Activated CD8-positive, alpha-beta T cell treated with anti-CD3 and anti-CD28 coated beads for 36 hours (primary cell): ENCODE data around the gene C4BPA. TPM values are rescaled to one million over a fixed set of nuclear protein-coding genes. Genes with fewer than 3 reads are reported as not detected.

Source experiments
- ATAC-seq: fragments of 200-7000 bp; cut with Tn5 transposase; one replicate; pipeline ENCODE4 v1.10.0; 2021; ENCODE audit warnings: mild to moderate bottlenecking, moderate library complexity
- CTCF ChIA-PET: fragments of 350-600 bp; sonication (Branson Sonifier 250); formaldehyde crosslinking; loops from one replicate; lab custom pipeline; 2021; ENCODE audit warnings: antibody characterized with exemption; lab: Charles Lee
- POLR2A ChIA-PET: fragments of 350-600 bp; sonication (Branson Sonifier 250); formaldehyde crosslinking; loops from one replicate; lab custom pipeline; 2021; ENCODE audit warnings: antibody characterized with exemption; lab: Charles Lee
- DNase-seq: peaks from one replicate; pipeline ENCODE4 v3.0.0-alpha.2; 2020
- H3K27ac Mint-ChIP-seq: one replicate; pipeline ENCODE4 v1.8.0; 2021; ENCODE audit warnings: mild to moderate bottlenecking, mixed read lengths
- H3K27me3 Mint-ChIP-seq: one replicate; pipeline ENCODE4 v1.8.0; 2021; ENCODE audit warnings: mixed read lengths
- H3K36me3 Mint-ChIP-seq: one replicate; pipeline ENCODE4 v1.8.0; 2021; ENCODE audit warnings: low read depth, mixed read lengths
- H3K4me1 Mint-ChIP-seq: one replicate; pipeline ENCODE4 v1.8.0; 2021; ENCODE audit warnings: low read depth, mixed read lengths
- H3K4me3 Mint-ChIP-seq: one replicate; pipeline ENCODE4 v1.8.0; 2021; ENCODE audit warnings: mild to moderate bottlenecking, moderate library complexity, mixed read lengths
- H3K9me3 Mint-ChIP-seq: one replicate; pipeline ENCODE4 v1.8.0; 2021; ENCODE audit warnings: mixed read lengths
- CTCF ChIP-seq: fragments of 200-600 bp; IDR thresholded peaks from one replicate; pipeline ENCODE4 v1.8.0; 2022; ENCODE audit warnings: antibody characterized with exemption, mild to moderate bottlenecking
- intact Hi-C: fragments of 100-400 bp; cut with micrococcal nuclease; formaldehyde crosslinking; loops from one replicate; pipeline ENCODE4 v1.10.0; 2022
- total RNA-seq, 2 experiments: library from RNA; stranded (reverse); gene quantifications; one replicate each; pipeline ENCODE4 v1.2.3, GENCODE V29; 2021

Gene C4BPA
- total RNA-seq, 2 experiments from 2014 or later, result not detected

GRCh38 chr1:207101720-207102119, 2.3 kb upstream of the C4BPA start:
- intact Hi-C loops, result no loop called here
- ATAC-seq (no peak), DNase-seq (no peak)
- ChIA-PET CTCF (interaction anchor here (1.0 to 1.8 kb wide), 2 partner anchors 23 to 303 kb away, joined by 3 to 6 read pairs; no protein-coding TSS in a partner anchor), POLR2A (no interaction called here)
- peaks cover 13% of the 10 kb centered on the region for H3K4me1 Mint-ChIP-seq
- H3K27me3 Mint-ChIP-seq, result peaks cover 9% of the 10 kb centered on the region
- H3K4me3 Mint-ChIP-seq, result no peak overlapping the region
- H3K9me3 Mint-ChIP-seq, result peaks cover 7% of the 10 kb centered on the region
- TF ChIP-seq CTCF, result no peak
- no peak overlapping the region for H3K27ac Mint-ChIP-seq
- peaks cover 1% of the 10 kb centered on the region for H3K36me3 Mint-ChIP-seq

DNA sequence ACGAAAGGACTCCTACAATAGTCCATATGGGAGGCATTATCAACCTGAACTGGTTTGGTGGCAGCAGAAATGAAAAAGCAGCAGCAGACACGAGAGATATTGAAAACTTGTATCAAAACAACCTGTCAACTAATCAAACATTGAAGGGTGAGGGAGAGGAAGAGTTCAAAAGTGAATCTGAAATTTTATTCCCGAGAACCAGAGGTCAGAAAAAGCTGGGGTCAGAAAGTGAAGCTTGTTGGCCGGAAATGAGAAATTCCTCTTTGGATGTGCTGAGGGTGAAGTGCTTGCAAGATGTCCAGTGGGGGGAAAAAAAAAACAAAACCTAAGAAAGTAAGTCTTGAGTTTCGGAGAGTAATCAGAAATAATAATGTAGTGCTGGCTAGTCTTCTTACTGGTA, 1.9 kb upstream of the C4BPA start:
- POLR2A ChIA-PET, result no interaction called here
- no peak for TF ChIP-seq CTCF
- no peak for ATAC-seq

DNA sequence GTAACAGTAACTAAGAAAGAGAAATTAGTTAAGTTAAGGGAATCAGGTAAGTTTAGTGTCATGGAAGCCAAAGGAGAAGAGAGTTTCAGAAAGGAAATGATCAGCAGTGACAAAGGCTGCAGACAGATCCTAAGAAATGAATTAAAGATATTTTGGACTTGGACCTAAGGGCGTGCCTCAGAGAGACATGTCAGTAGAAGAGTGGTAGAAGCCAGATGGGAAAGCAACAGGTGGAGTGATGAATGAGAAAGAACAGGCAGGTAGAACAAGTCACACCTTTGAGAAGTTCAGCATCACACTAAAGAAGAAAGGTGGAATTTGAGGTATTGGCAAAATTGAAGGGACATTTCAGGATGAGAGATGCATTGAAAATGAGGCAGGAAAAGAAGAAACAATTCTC, 1.4 kb upstream of the C4BPA start:
- Mint-ChIP-seq H3K27me3 (peaks cover 9% of the 10 kb centered on the region), H3K36me3 (peaks cover 1% of the 10 kb centered on the region), H3K4me1 (peaks cover 10% of the 10 kb centered on the region), H3K4me3 (no peak overlapping the region), H3K27ac (no peak overlapping the region), H3K9me3 (peaks cover 5% of the 10 kb centered on the region)
- intact Hi-C loops, result no loop called here
- ATAC-seq (no peak), DNase-seq (no peak)
- CTCF ChIA-PET, result no interaction called here
- TF ChIP-seq CTCF, result no peak
- POLR2A ChIA-PET, result no interaction called here

More for the DNA sequence above, 1.9 kb upstream of the C4BPA start:
- H3K27me3 Mint-ChIP-seq, result peaks cover 9% of the 10 kb centered on the region
- H3K36me3 Mint-ChIP-seq, result peaks cover 1% of the 10 kb centered on the region
- intact Hi-C loops, result no loop called here
- CTCF ChIA-PET, result no interaction called here
- H3K4me3 Mint-ChIP-seq, result no peak overlapping the region
- DNase-seq, result no peak
- H3K4me1 Mint-ChIP-seq, result peaks cover 13% of the 10 kb centered on the region
- H3K27ac Mint-ChIP-seq, result no peak overlapping the region
- peaks cover 7% of the 10 kb centered on the region for H3K9me3 Mint-ChIP-seq

DNA sequence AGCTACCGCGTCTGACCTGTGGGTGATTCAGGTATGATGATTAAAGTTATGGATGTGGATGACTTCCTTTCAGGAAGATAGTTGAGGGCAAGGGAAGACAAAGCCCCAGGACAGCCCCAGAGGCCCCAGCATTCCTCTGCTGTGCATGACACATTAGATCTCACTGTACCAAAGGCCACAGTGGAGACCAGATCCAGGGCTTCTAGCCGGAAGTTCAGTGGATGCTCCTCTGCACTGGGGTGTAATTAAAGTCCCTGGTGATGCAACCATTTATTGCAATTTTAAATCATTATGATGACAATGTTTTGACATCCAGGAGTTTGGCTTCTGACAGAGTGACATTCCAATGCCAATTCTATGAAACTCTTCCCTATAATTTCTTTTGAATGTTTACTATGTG, 5.0 kb downstream of the C4BPA start:
- Mint-ChIP-seq H3K36me3 (no peaks in the 10 kb centered on the region), H3K27me3 (peaks cover 11% of the 10 kb centered on the region), H3K4me3 (no peak overlapping the region), H3K9me3 (no peaks in the 10 kb centered on the region), H3K4me1 (peaks cover 2% of the 10 kb centered on the region), H3K27ac (no peak overlapping the region)
- ChIA-PET CTCF (no interaction called here), POLR2A (no interaction called here)
- no peak for TF ChIP-seq CTCF
- no peak for DNase-seq
- no peak for ATAC-seq
- intact Hi-C loops, result no loop called here

DNA sequence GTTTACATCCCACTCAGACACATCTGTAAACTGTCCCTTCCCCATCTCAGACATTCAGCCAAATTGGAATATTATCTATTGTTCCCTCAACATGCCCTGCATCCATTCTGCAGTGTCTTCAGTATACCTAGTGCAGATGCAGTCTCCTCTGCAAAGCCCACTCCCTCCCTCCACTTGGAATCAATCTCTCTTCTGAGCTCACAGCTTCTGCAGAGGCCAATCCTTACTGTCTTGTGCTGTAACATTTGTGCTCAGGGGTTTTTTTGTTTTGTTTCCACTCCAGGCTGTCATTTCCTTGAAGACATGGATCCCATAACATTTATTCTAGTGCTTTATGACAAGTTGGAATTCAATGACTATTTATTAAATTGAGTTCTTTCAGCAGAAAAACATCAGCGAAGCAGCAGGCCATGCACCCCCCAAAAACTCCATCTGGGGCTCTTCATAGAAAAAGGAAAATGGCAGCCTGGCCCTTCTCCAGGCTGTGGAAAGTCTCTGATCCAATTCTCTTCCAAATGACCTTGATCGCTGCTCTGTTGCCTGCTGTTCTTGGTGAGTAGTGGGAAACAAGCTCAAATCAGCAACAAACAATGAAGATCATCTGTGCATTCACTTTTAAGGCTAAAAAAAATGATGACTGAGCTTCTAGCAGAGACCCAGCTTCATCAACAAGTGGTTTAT, 8.7 kb downstream of the C4BPA start:
- POLR2A ChIA-PET, result no interaction called here

More for the DNA sequence above, 8.7 kb downstream of the C4BPA start:
- intact Hi-C loops, result no loop called here
- DNase-seq, result no peak
- no peak for ATAC-seq
- H3K4me3 Mint-ChIP-seq, result no peak overlapping the region
- no peaks in the 10 kb centered on the region for H3K36me3 Mint-ChIP-seq
- peaks cover 13% of the 10 kb centered on the region for H3K27me3 Mint-ChIP-seq
- no peaks in the 10 kb centered on the region for H3K4me1 Mint-ChIP-seq
- CTCF ChIA-PET, result no interaction called here
- H3K9me3 Mint-ChIP-seq, result no peaks in the 10 kb centered on the region
- H3K27ac Mint-ChIP-seq, result no peak overlapping the region
- TF ChIP-seq CTCF, result no peak
